SK-N-SH treated with all-trans-retinoic acid at 6 μM for 48 hours (cell line): Measurements from ENCODE around the gene FOXF1.

Experiments used
- ARNTL ChIP-seq: fragments of 450-650 bp; formaldehyde crosslinking; IDR thresholded peaks from 2 replicates; pipeline ENCODE4 v1.5.0; 2020; ENCODE audit warnings: low read depth, mild to moderate bottlenecking, moderate library complexity, borderline replicate concordance
- CREB5 ChIP-seq: fragments of 250-450 bp; sonication (Bioruptor Pico); IDR thresholded peaks from 2 replicates; pipeline ENCODE4 v1.5.1; 2020; ENCODE audit warnings: low read depth, mild to moderate bottlenecking, moderate library complexity
- CSDC2 ChIP-seq: fragments of 250-450 bp; sonication (Bioruptor Pico); IDR thresholded peaks from 2 replicates; pipeline ENCODE4 v1.5.0; 2020; ENCODE audit warnings: mild to moderate bottlenecking, moderate library complexity
- GLIS3 ChIP-seq: fragments of 250-450 bp; sonication (Bioruptor Pico); IDR thresholded peaks from 2 replicates; pipeline ENCODE4 v1.5.0; 2020; ENCODE audit warnings: mild to moderate bottlenecking, moderate library complexity
- ISL1 ChIP-seq: fragments of 250-450 bp; sonication (Bioruptor Pico); IDR thresholded peaks from 2 replicates; pipeline ENCODE4 v2.1.2; 2022; ENCODE audit warnings: mild to moderate bottlenecking, moderate library complexity
- RARB ChIP-seq: fragments of 250-450 bp; sonication (Bioruptor Pico); IDR thresholded peaks from 2 replicates; pipeline ENCODE4 v1.8.0; 2021; ENCODE audit warnings: mild to moderate bottlenecking, moderate library complexity
- SNAI2 ChIP-seq: fragments of 250-450 bp; sonication (Bioruptor Pico); IDR thresholded peaks from 2 replicates; pipeline ENCODE4 v1.5.0; 2020; ENCODE audit warnings: mild to moderate bottlenecking, moderate library complexity
- ZC3H10 ChIP-seq: fragments of 250-450 bp; sonication (Bioruptor Pico); IDR thresholded peaks from 2 replicates; pipeline ENCODE4 v1.5.1; 2021; ENCODE audit warnings: mild to moderate bottlenecking, moderate library complexity
- ZFP3 ChIP-seq: fragments of 250-450 bp; sonication (Bioruptor Pico); IDR thresholded peaks from 2 replicates; pipeline ENCODE4 v1.5.0; 2020; ENCODE audit warnings: mild to moderate bottlenecking, moderate library complexity
- ZNF565 ChIP-seq: fragments of 450-650 bp; formaldehyde crosslinking; conservative IDR thresholded peaks from 2 replicates; pipeline ENCODE4 v1.5.0; 2020; ENCODE audit warnings: low read depth, mild to moderate bottlenecking, moderate library complexity
- ZNF8 ChIP-seq: fragments of 450-650 bp; formaldehyde crosslinking; IDR thresholded peaks from 2 replicates; pipeline ENCODE4 v1.5.0; 2020; ENCODE audit warnings: mild to moderate bottlenecking, moderate library complexity
- TF ChIP-seq, protein P1 (sequence below): fragments of 250-450 bp; sonication (Bioruptor Pico); IDR thresholded peaks from 2 replicates; pipeline ENCODE4 v1.8.0; 2020; ENCODE audit warnings: mild to moderate bottlenecking, moderate library complexity, borderline replicate concordance
- TF ChIP-seq, protein P2 (sequence below): fragments of 250-450 bp; sonication (Bioruptor Pico); IDR thresholded peaks from 2 replicates; pipeline ENCODE4 v1.8.0; 2021; ENCODE audit warnings: low read depth, mild to moderate bottlenecking, moderate library complexity, borderline replicate concordance
- TF ChIP-seq, protein P3 (sequence below): fragments of 250-450 bp; sonication (Bioruptor Pico); IDR thresholded peaks from 2 replicates; pipeline ENCODE4 v1.5.1; 2021; ENCODE audit warnings: mild to moderate bottlenecking, moderate library complexity

DNA sequence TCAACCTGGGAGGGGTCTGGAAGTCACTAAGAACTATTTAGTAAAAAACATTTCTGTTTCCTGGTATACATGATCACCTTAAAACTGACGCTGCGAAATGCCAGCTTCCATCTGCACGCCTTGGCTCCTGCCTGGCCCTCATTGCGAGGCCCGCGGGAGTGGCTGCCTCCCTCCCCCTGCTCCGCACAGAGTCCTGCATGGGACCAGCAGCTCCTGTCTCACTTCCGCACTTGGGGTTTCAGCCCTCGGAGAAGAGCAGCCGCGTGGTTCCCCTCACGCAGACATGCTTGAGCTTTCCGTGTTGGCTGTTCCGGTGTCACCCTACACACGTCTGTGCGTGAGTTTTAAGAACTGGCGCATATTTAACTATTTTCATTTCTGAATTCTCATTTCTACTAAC lies 26.3 kb downstream of the FOXF1 start:
- TF ChIP-seq CREB5 (CRISPR knock-in tag) = no peak
- TF ChIP-seq, protein P1, sequence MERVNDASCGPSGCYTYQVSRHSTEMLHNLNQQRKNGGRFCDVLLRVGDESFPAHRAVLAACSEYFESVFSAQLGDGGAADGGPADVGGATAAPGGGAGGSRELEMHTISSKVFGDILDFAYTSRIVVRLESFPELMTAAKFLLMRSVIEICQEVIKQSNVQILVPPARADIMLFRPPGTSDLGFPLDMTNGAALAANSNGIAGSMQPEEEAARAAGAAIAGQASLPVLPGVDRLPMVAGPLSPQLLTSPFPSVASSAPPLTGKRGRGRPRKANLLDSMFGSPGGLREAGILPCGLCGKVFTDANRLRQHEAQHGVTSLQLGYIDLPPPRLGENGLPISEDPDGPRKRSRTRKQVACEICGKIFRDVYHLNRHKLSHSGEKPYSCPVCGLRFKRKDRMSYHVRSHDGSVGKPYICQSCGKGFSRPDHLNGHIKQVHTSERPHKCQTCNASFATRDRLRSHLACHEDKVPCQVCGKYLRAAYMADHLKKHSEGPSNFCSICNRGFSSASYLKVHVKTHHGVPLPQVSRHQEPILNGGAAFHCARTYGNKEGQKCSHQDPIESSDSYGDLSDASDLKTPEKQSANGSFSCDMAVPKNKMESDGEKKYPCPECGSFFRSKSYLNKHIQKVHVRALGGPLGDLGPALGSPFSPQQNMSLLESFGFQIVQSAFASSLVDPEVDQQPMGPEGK (CRISPR knock-in tag) = no peak
- TF ChIP-seq, protein P2, sequence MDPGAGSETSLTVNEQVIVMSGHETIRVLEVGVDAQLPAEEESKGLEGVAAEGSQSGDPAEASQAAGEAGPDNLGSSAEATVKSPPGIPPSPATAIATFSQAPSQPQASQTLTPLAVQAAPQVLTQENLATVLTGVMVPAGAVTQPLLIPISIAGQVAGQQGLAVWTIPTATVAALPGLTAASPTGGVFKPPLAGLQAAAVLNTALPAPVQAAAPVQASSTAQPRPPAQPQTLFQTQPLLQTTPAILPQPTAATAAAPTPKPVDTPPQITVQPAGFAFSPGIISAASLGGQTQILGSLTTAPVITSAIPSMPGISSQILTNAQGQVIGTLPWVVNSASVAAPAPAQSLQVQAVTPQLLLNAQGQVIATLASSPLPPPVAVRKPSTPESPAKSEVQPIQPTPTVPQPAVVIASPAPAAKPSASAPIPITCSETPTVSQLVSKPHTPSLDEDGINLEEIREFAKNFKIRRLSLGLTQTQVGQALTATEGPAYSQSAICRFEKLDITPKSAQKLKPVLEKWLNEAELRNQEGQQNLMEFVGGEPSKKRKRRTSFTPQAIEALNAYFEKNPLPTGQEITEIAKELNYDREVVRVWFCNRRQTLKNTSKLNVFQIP = no peak
- no peak for TF ChIP-seq ARNTL (CRISPR knock-in tag)
- no peak for TF ChIP-seq ZC3H10 (CRISPR knock-in tag)
- TF ChIP-seq ZFP3 = no peak
- TF ChIP-seq ISL1 = no peak
- TF ChIP-seq, protein P3, sequence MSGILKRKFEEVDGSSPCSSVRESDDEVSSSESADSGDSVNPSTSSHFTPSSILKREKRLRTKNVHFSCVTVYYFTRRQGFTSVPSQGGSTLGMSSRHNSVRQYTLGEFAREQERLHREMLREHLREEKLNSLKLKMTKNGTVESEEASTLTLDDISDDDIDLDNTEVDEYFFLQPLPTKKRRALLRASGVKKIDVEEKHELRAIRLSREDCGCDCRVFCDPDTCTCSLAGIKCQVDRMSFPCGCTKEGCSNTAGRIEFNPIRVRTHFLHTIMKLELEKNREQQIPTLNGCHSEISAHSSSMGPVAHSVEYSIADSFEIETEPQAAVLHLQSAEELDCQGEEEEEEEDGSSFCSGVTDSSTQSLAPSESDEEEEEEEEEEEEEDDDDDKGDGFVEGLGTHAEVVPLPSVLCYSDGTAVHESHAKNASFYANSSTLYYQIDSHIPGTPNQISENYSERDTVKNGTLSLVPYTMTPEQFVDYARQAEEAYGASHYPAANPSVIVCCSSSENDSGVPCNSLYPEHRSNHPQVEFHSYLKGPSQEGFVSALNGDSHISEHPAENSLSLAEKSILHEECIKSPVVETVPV = no peak
- no peak for TF ChIP-seq SNAI2
- TF ChIP-seq GLIS3 (CRISPR knock-in tag) = no peak
- TF ChIP-seq CSDC2 = no peak
- no peak for TF ChIP-seq RARB
- TF ChIP-seq ZNF8 (CRISPR knock-in tag) = no peak
- no peak for TF ChIP-seq ZNF565
